Panc1 (cell line): Measurements from ENCODE around the gene PCDHGA12. TPM values are rescaled to one million over a fixed set of nuclear protein-coding genes. Genes with fewer than 3 reads are reported as not detected.

Experiments used
- ATAC-seq: fragments of 200-7000 bp; cut with Tn5 transposase; 2 replicates; pipeline ENCODE4 v1.9.1; 2020; ENCODE audit warnings: mild to moderate bottlenecking, moderate library complexity
- BruUV-seq: library from RNA; stranded (reverse); fragments of 400-500 nt; replicated peaks from 2 replicates; lab custom pipeline; 2021; lab: Mats Ljungman, UMichigan
- CTCF ChIA-PET: fragments of 300-600 bp; sonication (Branson Sonifier 250); formaldehyde crosslinking; loops from one replicate; lab custom pipeline; 2022; ENCODE audit warnings: antibody characterized with exemption; lab: Charles Lee
- POLR2A ChIA-PET: fragments of 300-600 bp; sonication (Branson Sonifier 250); formaldehyde crosslinking; loops from one replicate; lab custom pipeline; 2022; ENCODE audit warnings: antibody characterized with exemption; lab: Charles Lee
- DNase-seq: peaks from one replicate; pipeline ENCODE4 v3.0.0-alpha.2; 2010; ENCODE audit warnings: low read depth, low spot score
- H3K27ac ChIP-seq: 2 replicates; pipeline ENCODE4 v1.5.1; 2011; ENCODE audit warnings: mild to moderate bottlenecking, low read length, inconsistent platforms
- H3K27me3 ChIP-seq: fragments of 200-500 bp; sonication (Bioruptor generic); 2 replicates; pipeline ENCODE4 v1.6.0; 2014; ENCODE audit warnings: low read length, inconsistent platforms; ENCODE audit not compliant: control insufficient read depth, insufficient read depth
- H3K36me3 ChIP-seq: fragments of 200-500 bp; sonication (Bioruptor generic); 2 replicates; pipeline ENCODE4 v1.5.1; 2014; ENCODE audit warnings: inconsistent platforms, mild to moderate bottlenecking, low read length, moderate library complexity; ENCODE audit not compliant: control insufficient read depth, insufficient read depth
- H3K4me1 ChIP-seq: 2 replicates; pipeline ENCODE4 v1.5.1; 2011; ENCODE audit warnings: inconsistent platforms, mild to moderate bottlenecking, low read length, moderate library complexity; ENCODE audit not compliant: control insufficient read depth, insufficient read depth
- H3K4me3 ChIP-seq, 2 experiments: 2 replicates each; pipeline ENCODE4 v1.5.1; 2011 to 2012; ENCODE audit warnings: low read depth in 2 of 2, low read length in 2 of 2, mild to moderate bottlenecking in 2 of 2, inconsistent platforms in 1 of 2, moderate library complexity in 1 of 2
- H3K9me3 ChIP-seq: fragments of 200-500 bp; sonication (Bioruptor generic); 2 replicates; pipeline ENCODE4 v1.5.1; 2014; ENCODE audit warnings: low read depth, mild to moderate bottlenecking, inconsistent platforms, low read length, moderate library complexity; ENCODE audit not compliant: control insufficient read depth, insufficient read depth
- CTCF ChIP-seq: fragments of 450-650 bp; IDR thresholded peaks from 2 replicates; pipeline ENCODE4 v1.5.1; 2017; ENCODE audit warnings: mild to moderate bottlenecking
- POLR2AphosphoS5 ChIP-seq: IDR thresholded peaks from 2 replicates; pipeline ENCODE4 v1.6.1; 2012; ENCODE audit warnings: mild to moderate bottlenecking, low read depth, low read length, moderate library complexity
- REST ChIP-seq, 2 experiments: IDR thresholded peaks; 2 replicates each; pipeline ENCODE4 v1.6.1; 2011 to 2012; ENCODE audit warnings: low read depth in 2 of 2, control low read depth in 1 of 2, low read length in 1 of 2, mild to moderate bottlenecking in 1 of 2, moderate library complexity in 1 of 2; ENCODE audit not compliant: insufficient read depth in 1 of 2
- SIN3A ChIP-seq: IDR thresholded peaks from 2 replicates; pipeline ENCODE4 v1.6.1; 2012; ENCODE audit warnings: low read depth, mild to moderate bottlenecking, low read length, moderate library complexity, borderline replicate concordance; ENCODE audit not compliant: insufficient read depth
- TCF7L2 ChIP-seq: IDR thresholded peaks from 2 replicates; pipeline ENCODE4 v1.6.1; 2011; ENCODE audit warnings: mild to moderate bottlenecking, low read depth, low read length, inconsistent platforms
- in situ Hi-C: cut with HindIII; loops from 2 replicates; pipeline ENCODE4 v1.10.0; 2016; ENCODE audit warnings: low sequenced_read_pairs, low pct_unique_long_range_greater_than_20kb
- intact Hi-C: fragments of 100-400 bp; cut with micrococcal nuclease; formaldehyde crosslinking; loops from one replicate; pipeline ENCODE4 v1.10.0; 2022; ENCODE audit not compliant: unreplicated experiment
- total RNA-seq: library from RNA; stranded (reverse); gene quantifications from one replicate; pipeline ENCODE4 v1.2.1, GENCODE V29; 2021; ENCODE audit not compliant: unreplicated experiment

PCDHGA12 gene
- total RNA-seq, 1 experiment from 2014 or later, result 0.21 TPM

DNA sequence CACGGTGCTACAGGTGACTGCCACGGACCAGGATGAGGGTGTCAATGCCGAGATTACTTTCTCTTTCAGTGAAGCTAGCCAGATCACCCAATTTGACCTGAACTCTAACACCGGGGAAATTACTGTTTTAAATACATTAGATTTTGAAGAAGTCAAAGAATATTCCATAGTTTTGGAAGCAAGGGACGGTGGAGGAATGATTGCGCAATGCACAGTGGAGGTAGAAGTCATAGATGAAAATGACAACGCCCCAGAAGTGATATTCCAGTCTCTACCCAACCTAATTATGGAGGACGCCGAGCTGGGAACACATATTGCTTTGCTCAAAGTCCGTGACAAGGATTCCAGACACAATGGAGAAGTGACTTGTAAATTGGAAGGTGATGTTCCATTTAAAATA lies 41.6 kb upstream of the PCDHGA12 start:
- intact Hi-C loops (no loop called here), in situ Hi-C loops (no loop called here)
- H3K9me3 ChIP-seq, result no peaks in the 10 kb centered on the region; the same call in 1 of the 2 replicates
- ATAC-seq, result no peak
- no peaks in the 10 kb centered on the region for H3K4me1 ChIP-seq
- H3K27me3 ChIP-seq, result no peaks in the 10 kb centered on the region
- no peak overlapping the region for H3K4me3 ChIP-seq
- ChIA-PET CTCF (no interaction called here), POLR2A (no interaction called here)
- H3K27ac ChIP-seq, result no peak overlapping the region
- TF ChIP-seq REST (IDR thresholded peaks at IDR 0.05; ENCODE audit: insufficient read depth in 1 of 2, low read depth in 2 of 2, low read length in 1 of 2), result no peak
- TF ChIP-seq TCF7L2, result no peak
- no peak for TF ChIP-seq CTCF
- no peaks in the 10 kb centered on the region for H3K36me3 ChIP-seq
- no peak for DNase-seq
- BruUV-seq, result no TSS peak

GRCh38 chr5:141389153-141390042 lies 40.9 kb upstream of the PCDHGA12 start:
- BruUV-seq, result no TSS peak
- CTCF ChIA-PET, result no interaction called here
- no peak for DNase-seq

More at GRCh38 chr5:141389153-141390042, 40.9 kb upstream of the PCDHGA12 start:
- in situ Hi-C loops, result no loop called here
- POLR2A ChIA-PET, result no interaction called here
- Histone ChIP-seq H3K27me3 (no peaks in the 10 kb centered on the region), H3K4me1 (no peaks in the 10 kb centered on the region), H3K27ac (no peak overlapping the region), H3K36me3 (no peaks in the 10 kb centered on the region), H3K9me3 (no peaks in the 10 kb centered on the region; the same call in 1 of the 2 replicates), H3K4me3 (no peak overlapping the region)
- intact Hi-C loops, result no loop called here
- no peak for ATAC-seq
- TF ChIP-seq POLR2AphosphoS5 (no peak), CTCF (no peak), REST (IDR thresholded peaks at IDR 0.05; ENCODE audit: insufficient read depth in 1 of 2, low read depth in 2 of 2, low read length in 1 of 2) (no peak), SIN3A (no peak), TCF7L2 (no peak)
